Suprapubic skin (tissue), 4 donors: Measurements from ENCODE around the gene NAP1L4. TPM values are rescaled to one million over a fixed set of nuclear protein-coding genes. Genes with fewer than 3 reads are reported as not detected.

Experiments
- DNase-seq, 2 donors: peaks; one replicate each; pipeline ENCODE4 v3.0.0-alpha.2; 2019; ENCODE audit warnings: low spot score in 2 of 2
- H3K27ac ChIP-seq: fragments of 200-600 bp; sonication (generic); one replicate; pipeline ENCODE4 v1.5.1; 2019
- H3K27me3 ChIP-seq: fragments of 200-600 bp; sonication (generic); one replicate; pipeline ENCODE4 v1.5.1; 2019
- H3K36me3 ChIP-seq: fragments of 200-600 bp; sonication (generic); one replicate; pipeline ENCODE4 v1.5.1; 2019
- H3K4me1 ChIP-seq: fragments of 200-600 bp; sonication (generic); one replicate; pipeline ENCODE4 v1.5.1; 2019
- H3K4me3 ChIP-seq: fragments of 200-600 bp; sonication (generic); one replicate; pipeline ENCODE4 v1.5.1; 2019; ENCODE audit warnings: mild to moderate bottlenecking
- H3K9me3 ChIP-seq: fragments of 200-600 bp; sonication (generic); one replicate; pipeline ENCODE4 v1.5.1; 2019
- EP300 ChIP-seq: sonication (generic); formaldehyde crosslinking; IDR thresholded peaks from one replicate; pipeline ENCODE4 v1.6.1; 2017; ENCODE audit warnings: antibody characterized with exemption
- POLR2A ChIP-seq, 2 donors: fragments of 450-650 bp; IDR thresholded peaks; one replicate each; pipeline ENCODE4 v1.6.1; 2017; ENCODE audit warnings: antibody characterized with exemption in 2 of 2, mild to moderate bottlenecking in 2 of 2, moderate library complexity in 2 of 2
- POLR2AphosphoS5 ChIP-seq, 3 donors: sonication (generic); formaldehyde crosslinking; IDR thresholded peaks; one replicate each; pipeline ENCODE4 v1.6.1; 2017; ENCODE audit warnings: antibody characterized with exemption in 3 of 3
- WGBS: methylation state at CpG from one replicate; pipeline ENCODE4 v1.1.5; 2018; 5-methylcytosine and 5-hydroxymethylcytosine counted together
- total RNA-seq, 4 donors: library from RNA; depleted of rRNA; stranded (reverse); fragments of >200 nt; gene quantifications; one replicate each; pipeline ENCODE4 v1.1.0, GENCODE V29; 2016
- TF ChIP-seq, protein P1 (sequence below), 2 donors: fragments of 200-600 bp in 1 of 2; fragments of 450-650 bp in 1 of 2; sonication (generic) in 1 of 2; IDR thresholded peaks; one replicate each; pipeline ENCODE4 v1.5.1; 2016 to 2019; ENCODE audit warnings: antibody characterized with exemption in 2 of 2, mild to moderate bottlenecking in 1 of 2, moderate library complexity in 1 of 2

Gene NAP1L4
- total RNA-seq, 4 donors from 2014 or later = 70.7 to 150 (median 97.5) TPM

DNA sequence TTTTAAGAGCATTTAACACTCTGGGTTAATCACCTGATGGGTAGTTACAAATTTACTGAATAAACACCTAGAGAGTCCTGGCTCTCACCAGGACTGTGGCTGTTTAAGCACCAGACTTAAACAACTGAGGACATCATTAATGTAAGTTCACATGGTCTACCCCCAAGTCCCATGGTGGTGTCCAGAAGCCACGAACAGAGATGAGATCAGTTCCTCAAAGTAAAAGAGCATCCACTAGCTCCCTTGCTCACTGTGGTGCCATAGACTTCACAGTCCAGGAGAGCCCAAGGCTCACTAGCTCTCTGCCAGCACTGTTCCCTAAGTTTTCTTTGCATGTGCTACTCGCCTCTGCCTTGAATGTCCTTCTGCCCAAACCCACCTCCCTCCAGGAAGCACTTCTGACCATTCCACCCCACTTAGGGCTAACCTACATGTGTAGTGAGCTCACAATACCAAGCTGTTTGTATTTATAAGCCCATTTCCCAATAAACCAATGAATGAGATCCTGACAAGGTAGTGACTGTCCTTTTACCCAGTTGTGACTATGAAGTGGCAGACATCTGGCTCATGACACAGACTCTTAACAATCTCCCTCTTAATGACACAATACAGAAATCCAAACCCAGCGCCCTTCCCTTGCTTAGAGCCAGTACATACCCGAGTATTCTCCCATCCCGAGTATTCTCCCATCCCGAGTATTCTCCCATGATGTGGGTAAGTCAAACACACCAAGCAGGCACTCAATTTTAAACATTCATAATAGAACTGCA, 15.7 kb downstream of the NAP1L4 start:
- Histone ChIP-seq H3K27ac (no peak overlapping the region), H3K4me3 (no peak overlapping the region), H3K4me1 (peaks cover under 1% of the 10 kb centered on the region), H3K9me3 (no peaks in the 10 kb centered on the region), H3K27me3 (no peaks in the 10 kb centered on the region), H3K36me3 (peaks cover 80% of the 10 kb centered on the region)
- DNase-seq = no peak
- TF ChIP-seq POLR2A (IDR thresholded peaks at IDR 0.05) (no peak), EP300 (no peak), POLR2AphosphoS5 (IDR thresholded peaks at IDR 0.05) (no peak)
- TF ChIP-seq, protein P1, sequence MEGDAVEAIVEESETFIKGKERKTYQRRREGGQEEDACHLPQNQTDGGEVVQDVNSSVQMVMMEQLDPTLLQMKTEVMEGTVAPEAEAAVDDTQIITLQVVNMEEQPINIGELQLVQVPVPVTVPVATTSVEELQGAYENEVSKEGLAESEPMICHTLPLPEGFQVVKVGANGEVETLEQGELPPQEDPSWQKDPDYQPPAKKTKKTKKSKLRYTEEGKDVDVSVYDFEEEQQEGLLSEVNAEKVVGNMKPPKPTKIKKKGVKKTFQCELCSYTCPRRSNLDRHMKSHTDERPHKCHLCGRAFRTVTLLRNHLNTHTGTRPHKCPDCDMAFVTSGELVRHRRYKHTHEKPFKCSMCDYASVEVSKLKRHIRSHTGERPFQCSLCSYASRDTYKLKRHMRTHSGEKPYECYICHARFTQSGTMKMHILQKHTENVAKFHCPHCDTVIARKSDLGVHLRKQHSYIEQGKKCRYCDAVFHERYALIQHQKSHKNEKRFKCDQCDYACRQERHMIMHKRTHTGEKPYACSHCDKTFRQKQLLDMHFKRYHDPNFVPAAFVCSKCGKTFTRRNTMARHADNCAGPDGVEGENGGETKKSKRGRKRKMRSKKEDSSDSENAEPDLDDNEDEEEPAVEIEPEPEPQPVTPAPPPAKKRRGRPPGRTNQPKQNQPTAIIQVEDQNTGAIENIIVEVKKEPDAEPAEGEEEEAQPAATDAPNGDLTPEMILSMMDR (IDR thresholded peaks at IDR 0.05) = no peak
- WGBS = 72% methylated on average over 6 of the region's 6 CpGs

DNA sequence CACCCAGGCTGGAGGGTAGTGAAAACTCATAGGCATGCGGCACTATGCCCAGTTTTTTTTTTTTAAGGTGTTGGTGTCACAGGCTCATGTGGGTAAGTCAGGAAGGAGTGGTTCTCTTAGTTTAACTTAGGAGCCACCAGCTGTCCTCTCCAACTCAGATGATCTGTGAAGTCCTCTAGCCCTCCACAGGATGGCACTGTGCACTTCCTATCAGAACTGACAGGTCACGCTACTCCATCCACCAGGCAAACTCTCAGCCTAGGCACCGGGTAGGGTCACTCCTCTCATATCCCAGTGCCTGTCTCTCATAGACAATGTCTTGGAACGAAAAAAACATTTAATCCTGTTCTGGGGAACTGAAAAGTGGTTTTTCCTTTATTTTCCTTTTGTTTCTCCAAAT, 16.5 kb downstream of the NAP1L4 start:
- Histone ChIP-seq H3K36me3 (peaks cover 89% of the 10 kb centered on the region), H3K27ac (no peak overlapping the region), H3K9me3 (no peaks in the 10 kb centered on the region), H3K4me1 (no peaks in the 10 kb centered on the region), H3K4me3 (no peak overlapping the region), H3K27me3 (no peaks in the 10 kb centered on the region)
- TF ChIP-seq POLR2A (IDR thresholded peaks at IDR 0.05) (no peak), EP300 (no peak)
- TF ChIP-seq, protein P1 (IDR thresholded peaks at IDR 0.05) = peak in 1 of 2 donors; percentile 45
- DNase-seq = no peak
- WGBS = 82% methylated on average over 4 of the region's 4 CpGs

DNA sequence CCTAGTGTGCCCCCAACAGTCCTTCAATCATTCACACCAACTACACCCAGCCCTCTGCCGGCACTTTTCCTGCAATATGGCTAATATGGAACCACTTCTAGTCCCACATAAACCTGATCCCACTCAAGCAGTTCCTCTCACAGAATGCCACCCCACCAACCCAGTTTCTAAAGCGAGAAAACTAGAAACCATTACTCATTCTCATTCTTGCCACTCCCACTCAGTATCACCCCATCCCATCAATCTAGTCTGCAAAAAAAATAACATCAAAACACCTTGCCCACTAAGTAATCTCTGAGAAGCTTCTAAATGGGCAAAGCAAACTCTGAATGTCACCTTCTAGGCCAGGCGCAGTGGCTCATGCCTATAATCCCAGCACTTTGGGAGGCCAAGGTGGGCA, 17.9 kb downstream of the NAP1L4 start:
- Histone ChIP-seq H3K27ac (no peak overlapping the region), H3K4me3 (no peak overlapping the region), H3K36me3 (peaks cover 100% of the 10 kb centered on the region), H3K27me3 (no peaks in the 10 kb centered on the region), H3K4me1 (no peaks in the 10 kb centered on the region), H3K9me3 (no peaks in the 10 kb centered on the region)
- 98% methylated on average over 3 of the region's 3 CpGs for WGBS
- TF ChIP-seq POLR2A (IDR thresholded peaks at IDR 0.05) (no peak), POLR2AphosphoS5 (IDR thresholded peaks at IDR 0.05) (no peak), EP300 (no peak)
- TF ChIP-seq, protein P1 (IDR thresholded peaks at IDR 0.05) = no peak
- no peak for DNase-seq

DNA sequence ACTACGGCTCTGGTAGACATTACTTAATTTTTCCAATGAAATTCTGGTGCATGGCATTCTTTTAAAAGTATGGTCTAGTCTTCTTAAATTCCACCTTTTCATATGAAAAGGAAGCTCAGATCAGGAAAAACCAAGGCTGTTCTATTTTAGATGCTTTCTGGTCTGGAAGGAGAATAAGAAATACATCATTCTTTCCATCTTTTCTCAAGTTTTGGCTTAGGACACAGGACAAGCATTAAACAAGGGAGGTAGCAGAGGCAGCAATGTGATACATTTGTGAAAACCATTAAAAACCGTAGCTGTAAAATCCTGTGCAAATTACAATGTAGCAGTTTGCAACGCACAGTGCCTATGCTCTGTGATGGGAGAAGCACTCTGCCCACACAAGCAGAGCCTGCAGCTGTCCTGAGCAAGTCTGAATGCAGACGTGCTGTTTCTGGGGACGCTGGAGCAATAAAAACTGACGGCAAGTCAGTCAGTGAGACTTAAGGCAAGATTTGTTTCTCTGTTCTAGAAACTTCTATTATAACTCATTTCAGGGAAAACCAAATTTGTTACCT, 23.7 kb downstream of the NAP1L4 start:
- DNase-seq = no peak
- TF ChIP-seq, protein P1 (IDR thresholded peaks at IDR 0.05) = no peak
- no peak for TF ChIP-seq EP300
- TF ChIP-seq POLR2AphosphoS5 (IDR thresholded peaks at IDR 0.05) = no peak
- TF ChIP-seq POLR2A (IDR thresholded peaks at IDR 0.05) = no peak
- peaks cover 98% of the 10 kb centered on the region for H3K36me3 ChIP-seq
- WGBS = 83% methylated on average over 6 of the region's 6 CpGs
- no peak overlapping the region for H3K4me3 ChIP-seq
- H3K9me3 ChIP-seq = no peaks in the 10 kb centered on the region
- no peaks in the 10 kb centered on the region for H3K4me1 ChIP-seq
- no peaks in the 10 kb centered on the region for H3K27me3 ChIP-seq
- H3K27ac ChIP-seq = no peak overlapping the region

DNA sequence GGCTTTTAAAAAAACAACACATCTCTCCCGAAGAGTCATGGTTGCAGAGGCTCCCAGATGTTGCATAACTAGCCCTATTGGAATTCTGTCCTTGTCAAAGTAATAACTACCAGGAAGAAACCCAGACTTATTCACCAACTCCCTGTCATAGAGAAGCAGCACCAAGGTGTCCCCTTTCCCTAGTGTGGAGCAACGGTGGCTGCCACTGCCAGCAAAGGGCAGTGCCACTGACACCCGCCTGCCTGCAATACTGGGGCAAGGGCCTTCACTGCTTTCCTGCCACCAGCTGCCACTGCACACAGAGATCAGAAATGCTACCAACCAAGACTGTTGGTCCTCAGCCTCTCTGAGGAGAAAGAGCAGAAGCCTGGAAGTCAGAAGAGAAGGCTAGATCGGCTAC, 27.3 kb downstream of the NAP1L4 start:
- Histone ChIP-seq H3K9me3 (no peaks in the 10 kb centered on the region), H3K4me3 (no peak overlapping the region), H3K27ac (no peak overlapping the region), H3K36me3 (peaks cover 89% of the 10 kb centered on the region), H3K27me3 (no peaks in the 10 kb centered on the region), H3K4me1 (no peaks in the 10 kb centered on the region)
- DNase-seq = no peak
- TF ChIP-seq, protein P1 (IDR thresholded peaks at IDR 0.05) = no peak
- TF ChIP-seq POLR2AphosphoS5 (IDR thresholded peaks at IDR 0.05) = no peak
- TF ChIP-seq EP300 = no peak
- no peak for TF ChIP-seq POLR2A (IDR thresholded peaks at IDR 0.05)
- WGBS = 93% methylated on average over 4 of the region's 4 CpGs
